ENCODE data around the gene HSPA1L. TPM values are rescaled to one million over a fixed set of nuclear protein-coding genes. Genes with fewer than 3 reads are reported as not detected.
"Not testable (repeated sequence)": the region's sequence is repeated elsewhere in the genome, so short reads cannot be mapped to it uniquely, and the experiment has no call there.

The HSPA1L gene
- total and polyA plus RNA-seq, 8 donors, result 0.46 to 1.2 (median 0.68) TPM

GRCh38 chr6:31827286-31828079 is 12.4 kb upstream of the HSPA1L start, which contains the start of gene HSPA1B:
TSS of gene HSPA1B (plus strand) at chr6:31827738. CDS start at chr6:31827951, 213 bp downstream.
- Histone ChIP-seq H3K27ac (peak within 1 kb of the TSS; percentile 66 to 99 (median 92)), H3K27me3 (no peaks in the 10 kb centered on the region), H3K4me1 (peaks cover 21 to 44% (median 42%) of the 10 kb centered on the region in 3 donors), H3K9me3 (no peaks in the 10 kb centered on the region), H3K4me3 (peak within 1 kb of the TSS; percentile 3 to 59 (median 50)), H3K36me3 (no peaks in the 10 kb centered on the region)
- DNase-seq (peak; percentile 99 to 100 (median 99)), FAIRE-seq (peak; percentile 75), ATAC-seq (peak; percentile 40 to 87 (median 72))
- WGBS, 2 donors, result 0% methylated on average over 49 to 52 of the region's 56 CpGs
- no peak for TF ChIP-seq CTCF (IDR thresholded peaks at IDR 0.05)
- intact Hi-C loops (cut with DNase I), result no loop called here

- H3K36me3 ChIP-seq, result no peaks in the 10 kb centered on the region
- DNase-seq (peak; percentile 79 to 93 (median 85)), ATAC-seq (peak; percentile 4 to 54 (median 23)), FAIRE-seq (no peak)
- no peaks in the 10 kb centered on the region for H3K27me3 ChIP-seq
- 1 to 2% methylated on average over 13 of the region's 13 CpGs for WGBS, 2 donors
- intact Hi-C loops (cut with DNase I), result no loop called here
- peak overlapping the region; percentile 3 to 44 (median 22) for H3K4me3 ChIP-seq
- H3K27ac ChIP-seq, result peak overlapping the region; percentile 66 to 99 (median 84)
- H3K9me3 ChIP-seq, result no peaks in the 10 kb centered on the region
- H3K4me1 ChIP-seq, result peaks cover 23 to 44% (median 40%) of the 10 kb centered on the region in 3 donors
- TF ChIP-seq CTCF (IDR thresholded peaks at IDR 0.05), result no peak
Measured at GRCh38 chr6:31826793-31827285, 11.8 kb upstream of the HSPA1L start.

GRCh38 chr6:31825553-31825952 is 10.5 kb upstream of the HSPA1L start:
- 21 to 30% methylated on average over 4 of the region's 4 CpGs for WGBS, 2 donors
- no peak for FAIRE-seq
- no peak for TF ChIP-seq CTCF (IDR thresholded peaks at IDR 0.05)
- H3K4me1 ChIP-seq, result peaks cover 31 to 41% (median 40%) of the 10 kb centered on the region in 3 donors
- H3K9me3 ChIP-seq, result no peaks in the 10 kb centered on the region
- H3K4me3 ChIP-seq, result peak overlapping the region in 1 of 4 donors; percentile 44
- intact Hi-C loops (cut with DNase I), result no loop called here
- H3K27ac ChIP-seq, result peak overlapping the region; percentile 66 to 99 (median 84)
- H3K27me3 ChIP-seq, result no peaks in the 10 kb centered on the region
- no peak for ATAC-seq
- no peak for DNase-seq
- H3K36me3 ChIP-seq, result no peaks in the 10 kb centered on the region

GRCh38 chr6:31823592-31824196 is 8.6 kb upstream of the HSPA1L start:
- H3K27me3 ChIP-seq; H3K36me3 ChIP-seq; H3K4me3 ChIP-seq; ATAC-seq; intact Hi-C loops (cut with DNase I); H3K9me3 ChIP-seq; FAIRE-seq: not testable (repeated sequence)
- peak in 1 of 6 donors; percentile 8 for DNase-seq
- WGBS, 2 donors, result 93 to 94% methylated on average over 9 of the region's 9 CpGs
- Histone ChIP-seq H3K4me1 (peaks cover 34 to 50% (median 40%) of the 10 kb centered on the region in 3 donors), H3K27ac (peak overlapping the region in 3 of 4 donors; percentile 81 to 99 (median 98))

- Histone ChIP-seq H3K4me3 (peak overlapping the region; percentile 20 to 59 (median 33)), H3K9me3 (no peaks in the 10 kb centered on the region), H3K36me3 (no peaks in the 10 kb centered on the region), H3K27me3 (no peaks in the 10 kb centered on the region), H3K27ac (peak overlapping the region; percentile 76 to 99 (median 90)), H3K4me1 (peaks cover 34 to 53% (median 50%) of the 10 kb centered on the region in 3 donors)
- ATAC-seq, result peak; percentile 35 to 77 (median 54)
- peak; percentile 83 to 92 (median 86) for DNase-seq
- intact Hi-C loops (cut with DNase I), result no loop called here
- TF ChIP-seq CTCF (IDR thresholded peaks at IDR 0.05), result no peak
- no peak for FAIRE-seq
- 1% methylated on average over 19 to 24 of the region's 25 CpGs for WGBS, 2 donors
Measured at GRCh38 chr6:31822036-31822821, 7.1 kb upstream of the HSPA1L start.

All from pancreas (tissue), 10 donors.